ENCODE data around the gene ATP6V0A1. TPM values are rescaled to one million over a fixed set of nuclear protein-coding genes. Genes with fewer than 3 reads are reported as not detected.

The ATP6V0A1 gene
- total RNA-seq, 1 experiment from 2014 or later, result 55.2 TPM

GRCh38 chr17:42513686-42514085 is 55.0 kb downstream of the ATP6V0A1 start (continued):
- TF ChIP-seq ESRRA (CRISPR knock-in tag; IDR thresholded peaks at IDR 0.05; ENCODE audit: borderline replicate concordance) (no peak), ATF1 (CRISPR knock-in tag; IDR thresholded peaks at IDR 0.05) (no peak)

GRCh38 chr17:42514279-42514678 is 55.6 kb downstream of the ATP6V0A1 start:
- DNase-seq (ENCODE audit: low spot score) (no peak), ATAC-seq (no peak)
- POLR2A ChIA-PET, result interaction anchor here (0.6 kb wide), 1 partner anchor 155 kb away, joined by 7 read pairs; no protein-coding TSS in a partner anchor
- TF ChIP-seq AR (CRISPR knock-in tag; IDR thresholded peaks at IDR 0.05), result no peak
- TF ChIP-seq TEAD4 (CRISPR knock-in tag; IDR thresholded peaks at IDR 0.05), result no peak
- TF ChIP-seq, protein P1, sequence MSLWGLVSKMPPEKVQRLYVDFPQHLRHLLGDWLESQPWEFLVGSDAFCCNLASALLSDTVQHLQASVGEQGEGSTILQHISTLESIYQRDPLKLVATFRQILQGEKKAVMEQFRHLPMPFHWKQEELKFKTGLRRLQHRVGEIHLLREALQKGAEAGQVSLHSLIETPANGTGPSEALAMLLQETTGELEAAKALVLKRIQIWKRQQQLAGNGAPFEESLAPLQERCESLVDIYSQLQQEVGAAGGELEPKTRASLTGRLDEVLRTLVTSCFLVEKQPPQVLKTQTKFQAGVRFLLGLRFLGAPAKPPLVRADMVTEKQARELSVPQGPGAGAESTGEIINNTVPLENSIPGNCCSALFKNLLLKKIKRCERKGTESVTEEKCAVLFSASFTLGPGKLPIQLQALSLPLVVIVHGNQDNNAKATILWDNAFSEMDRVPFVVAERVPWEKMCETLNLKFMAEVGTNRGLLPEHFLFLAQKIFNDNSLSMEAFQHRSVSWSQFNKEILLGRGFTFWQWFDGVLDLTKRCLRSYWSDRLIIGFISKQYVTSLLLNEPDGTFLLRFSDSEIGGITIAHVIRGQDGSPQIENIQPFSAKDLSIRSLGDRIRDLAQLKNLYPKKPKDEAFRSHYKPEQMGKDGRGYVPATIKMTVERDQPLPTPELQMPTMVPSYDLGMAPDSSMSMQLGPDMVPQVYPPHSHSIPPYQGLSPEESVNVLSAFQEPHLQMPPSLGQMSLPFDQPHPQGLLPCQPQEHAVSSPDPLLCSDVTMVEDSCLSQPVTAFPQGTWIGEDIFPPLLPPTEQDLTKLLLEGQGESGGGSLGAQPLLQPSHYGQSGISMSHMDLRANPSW (CRISPR knock-in tag; conservative IDR thresholded peaks at IDR 0.05; ENCODE audit: low read depth), result no peak
- TF ChIP-seq EMX1 (CRISPR knock-in tag; IDR thresholded peaks at IDR 0.05), result no peak
- no peak for TF ChIP-seq MAX (CRISPR knock-in tag; IDR thresholded peaks at IDR 0.05)
- H3K4me3 Mint-ChIP-seq, result no peak overlapping the region
- H3K4me1 Mint-ChIP-seq, result peaks cover 6% of the 10 kb centered on the region
- peaks cover 3% of the 10 kb centered on the region; the same call in 1 of the 2 replicates for H3K36me3 Mint-ChIP-seq
- CTCF ChIA-PET, result interaction anchor here (0.6 to 5.9 kb wide), 5 partner anchors 13 to 292 kb away, joined by 3 to 34 read pairs (median 4); no protein-coding TSS in a partner anchor
- H3K27ac Mint-ChIP-seq, result no peak overlapping the region
- peaks cover 4% of the 10 kb centered on the region for H3K27me3 Mint-ChIP-seq (ENCODE audit: low read depth)
- no peaks in the 10 kb centered on the region for H3K9me3 Mint-ChIP-seq

- ChIA-PET POLR2A (interaction anchor here (0.6 kb wide), 1 partner anchor 156 kb away, joined by 7 read pairs; no protein-coding TSS in a partner anchor), CTCF (interaction anchor here (0.6 to 5.9 kb wide), 7 partner anchors 12 to 355 kb away, joined by 3 to 34 read pairs (median 3); no protein-coding TSS in a partner anchor)
- no peak for TF ChIP-seq ZNF219 (CRISPR knock-in tag; IDR thresholded peaks at IDR 0.05; ENCODE audit: borderline replicate concordance)
- TF ChIP-seq FOXP4 (CRISPR knock-in tag; IDR thresholded peaks at IDR 0.05), result no peak
- TF ChIP-seq JUN (CRISPR knock-in tag; IDR thresholded peaks at IDR 0.05), result no peak
- TF ChIP-seq ZMAT4 (CRISPR knock-in tag; IDR thresholded peaks at IDR 0.05), result no peak
- TF ChIP-seq GRHL2 (CRISPR knock-in tag; IDR thresholded peaks at IDR 0.05; ENCODE audit: insufficient replicate concordance, severe bottlenecking), result no peak
- TF ChIP-seq NFE2L1 (CRISPR knock-in tag; IDR thresholded peaks at IDR 0.05), result no peak
- no peak for TF ChIP-seq HMGA2 (CRISPR knock-in tag; IDR thresholded peaks at IDR 0.05)
- no peak for TF ChIP-seq ATF1 (CRISPR knock-in tag; IDR thresholded peaks at IDR 0.05)
- TF ChIP-seq, protein P2, sequence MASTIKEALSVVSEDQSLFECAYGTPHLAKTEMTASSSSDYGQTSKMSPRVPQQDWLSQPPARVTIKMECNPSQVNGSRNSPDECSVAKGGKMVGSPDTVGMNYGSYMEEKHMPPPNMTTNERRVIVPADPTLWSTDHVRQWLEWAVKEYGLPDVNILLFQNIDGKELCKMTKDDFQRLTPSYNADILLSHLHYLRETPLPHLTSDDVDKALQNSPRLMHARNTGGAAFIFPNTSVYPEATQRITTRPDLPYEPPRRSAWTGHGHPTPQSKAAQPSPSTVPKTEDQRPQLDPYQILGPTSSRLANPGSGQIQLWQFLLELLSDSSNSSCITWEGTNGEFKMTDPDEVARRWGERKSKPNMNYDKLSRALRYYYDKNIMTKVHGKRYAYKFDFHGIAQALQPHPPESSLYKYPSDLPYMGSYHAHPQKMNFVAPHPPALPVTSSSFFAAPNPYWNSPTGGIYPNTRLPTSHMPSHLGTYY (CRISPR knock-in tag; IDR thresholded peaks at IDR 0.05), result no peak
- TF ChIP-seq, protein P3, sequence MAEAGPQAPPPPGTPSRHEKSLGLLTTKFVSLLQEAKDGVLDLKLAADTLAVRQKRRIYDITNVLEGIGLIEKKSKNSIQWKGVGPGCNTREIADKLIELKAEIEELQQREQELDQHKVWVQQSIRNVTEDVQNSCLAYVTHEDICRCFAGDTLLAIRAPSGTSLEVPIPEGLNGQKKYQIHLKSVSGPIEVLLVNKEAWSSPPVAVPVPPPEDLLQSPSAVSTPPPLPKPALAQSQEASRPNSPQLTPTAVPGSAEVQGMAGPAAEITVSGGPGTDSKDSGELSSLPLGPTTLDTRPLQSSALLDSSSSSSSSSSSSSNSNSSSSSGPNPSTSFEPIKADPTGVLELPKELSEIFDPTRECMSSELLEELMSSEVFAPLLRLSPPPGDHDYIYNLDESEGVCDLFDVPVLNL (CRISPR knock-in tag; IDR thresholded peaks at IDR 0.05; ENCODE audit: borderline replicate concordance, low read depth), result no peak
- no peaks in the 10 kb centered on the region for H3K36me3 Mint-ChIP-seq
- H3K27ac Mint-ChIP-seq, result no peak overlapping the region
- ATAC-seq (no peak), DNase-seq (ENCODE audit: low spot score) (no peak)
- peaks cover 11% of the 10 kb centered on the region for H3K4me1 Mint-ChIP-seq
- H3K27me3 Mint-ChIP-seq (ENCODE audit: low read depth), result peaks cover 4% of the 10 kb centered on the region
- H3K4me3 Mint-ChIP-seq, result no peak overlapping the region
- no peaks in the 10 kb centered on the region for H3K9me3 Mint-ChIP-seq
Measured at GRCh38 chr17:42514867-42515266, 56.2 kb downstream of the ATP6V0A1 start.
